ENCODE results near the gene MCOLN3. TPM values are rescaled to one million over a fixed set of nuclear protein-coding genes. Genes with fewer than 3 reads are reported as not detected.

MCOLN3 gene
- total RNA-seq, 2 donors from 2014 or later, result 0.98 to 1.1 TPM

- no peak for DNase-seq
- intact Hi-C loops (cut with DNase I), result no loop called here
- no peaks in the 10 kb centered on the region for H3K36me3 ChIP-seq
- no peak overlapping the region for H3K9ac ChIP-seq (ENCODE audit: low read depth in 2 of 2, low read length in 2 of 2)
- no peaks in the 10 kb centered on the region for H3K9me3 ChIP-seq
- no peaks in the 10 kb centered on the region for H3K4me1 ChIP-seq
- no peaks in the 10 kb centered on the region for H3K27me3 ChIP-seq
- no peak overlapping the region for H3K4me3 ChIP-seq
- H3K27ac ChIP-seq, result no peak overlapping the region
- no peak for TF ChIP-seq CTCF (IDR thresholded peaks at IDR 0.05)
Observed at GRCh38 chr1:84972377-84972987, 75.8 kb downstream of the MCOLN3 start.

GRCh38 chr1:84971957-84972356 lies 76.3 kb downstream of the MCOLN3 start:
- intact Hi-C loops (cut with DNase I), result no loop called here
- Histone ChIP-seq H3K9me3 (no peaks in the 10 kb centered on the region), H3K9ac (ENCODE audit: low read depth in 2 of 2, low read length in 2 of 2) (no peak overlapping the region), H3K4me1 (no peaks in the 10 kb centered on the region), H3K4me3 (no peak overlapping the region), H3K27me3 (no peaks in the 10 kb centered on the region), H3K36me3 (no peaks in the 10 kb centered on the region), H3K27ac (no peak overlapping the region)
- DNase-seq, result no peak
- no peak for TF ChIP-seq CTCF (IDR thresholded peaks at IDR 0.05)

DNA sequence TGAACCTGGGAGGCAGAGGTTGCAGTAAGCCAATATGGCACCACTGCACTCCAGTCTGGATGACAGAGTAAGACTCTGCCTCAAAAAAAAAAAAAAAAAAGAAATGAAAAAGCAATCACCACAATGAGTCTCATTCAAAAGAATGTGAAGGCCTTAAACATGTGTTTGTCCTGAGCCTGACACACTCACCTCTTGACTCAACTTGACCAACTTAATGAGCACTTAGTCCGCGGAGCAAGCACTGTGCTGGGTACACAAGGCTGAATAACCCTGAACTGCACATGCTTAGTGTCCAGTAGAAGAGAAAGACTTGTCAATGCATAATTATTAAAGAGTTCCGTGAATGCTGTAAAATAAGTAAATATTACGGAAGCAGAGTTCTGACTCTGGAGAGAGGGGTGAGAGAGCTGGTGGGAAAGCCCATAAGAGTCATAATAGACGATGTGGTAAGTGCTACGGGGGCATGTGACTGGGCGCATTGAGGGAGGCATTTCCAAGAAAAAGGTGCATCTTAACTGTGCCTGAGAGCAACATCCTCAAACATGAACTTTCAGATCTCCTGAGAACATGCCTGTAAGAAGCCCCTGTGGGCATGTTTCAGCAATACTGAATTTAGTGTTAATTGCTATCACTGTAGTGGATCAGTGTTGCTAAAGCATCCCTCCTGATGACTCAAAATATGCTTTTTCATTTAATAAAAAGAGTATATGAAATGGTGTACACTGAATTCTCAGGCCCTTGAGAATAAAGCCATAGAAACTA lies 78.6 kb downstream of the MCOLN3 start:
- Histone ChIP-seq H3K4me3 (no peak overlapping the region), H3K36me3 (no peaks in the 10 kb centered on the region), H3K9me3 (no peaks in the 10 kb centered on the region), H3K27ac (peak overlapping the region; percentile 32), H3K9ac (ENCODE audit: low read depth in 2 of 2, low read length in 2 of 2) (no peak overlapping the region), H3K27me3 (no peaks in the 10 kb centered on the region), H3K4me1 (no peaks in the 10 kb centered on the region)
- intact Hi-C loops (cut with DNase I), result no loop called here
- no peak for TF ChIP-seq CTCF (IDR thresholded peaks at IDR 0.05)
- no peak for DNase-seq

DNA sequence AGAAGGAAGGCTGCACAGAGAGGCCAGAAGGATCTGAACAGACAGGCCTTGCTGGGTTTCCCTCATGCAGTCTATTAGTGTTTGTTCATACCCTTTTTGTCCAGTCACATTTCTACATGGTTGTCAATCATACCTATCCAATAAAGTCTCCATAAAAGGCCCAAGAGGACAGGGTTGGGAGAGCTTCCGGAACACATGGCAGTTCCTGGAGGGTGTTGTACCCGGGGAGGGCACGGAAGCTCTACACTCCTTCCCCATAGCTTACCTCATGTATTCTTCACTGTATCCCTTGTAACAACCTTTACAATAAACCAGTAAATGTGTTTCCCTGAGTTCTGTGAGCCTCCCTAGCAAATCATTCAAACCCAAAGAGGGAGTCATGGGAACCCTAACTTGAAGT lies 79.4 kb downstream of the MCOLN3 start:
- no peaks in the 10 kb centered on the region for H3K9me3 ChIP-seq
- H3K36me3 ChIP-seq, result no peaks in the 10 kb centered on the region

GRCh38 chr1:84968101-84968500 lies 80.2 kb downstream of the MCOLN3 start:
- H3K27ac ChIP-seq, result peak overlapping the region; percentile 32
- no peaks in the 10 kb centered on the region for H3K4me1 ChIP-seq
- H3K9me3 ChIP-seq, result no peaks in the 10 kb centered on the region
- no peak overlapping the region for H3K9ac ChIP-seq (ENCODE audit: low read depth in 2 of 2, low read length in 2 of 2)
- H3K27me3 ChIP-seq, result no peaks in the 10 kb centered on the region
- no peaks in the 10 kb centered on the region for H3K36me3 ChIP-seq
- no peak for DNase-seq
- no peak overlapping the region for H3K4me3 ChIP-seq
- intact Hi-C loops (cut with DNase I), result no loop called here
- no peak for TF ChIP-seq CTCF (IDR thresholded peaks at IDR 0.05)

More for the DNA sequence above, 79.4 kb downstream of the MCOLN3 start:
- Histone ChIP-seq H3K27ac (peak overlapping the region; percentile 32), H3K27me3 (no peaks in the 10 kb centered on the region), H3K4me3 (no peak overlapping the region), H3K4me1 (no peaks in the 10 kb centered on the region), H3K9ac (ENCODE audit: low read depth in 2 of 2, low read length in 2 of 2) (no peak overlapping the region)
- intact Hi-C loops (cut with DNase I), result no loop called here
- TF ChIP-seq CTCF (IDR thresholded peaks at IDR 0.05), result no peak
- peak; percentile 47 for DNase-seq

Other genes starting within 250 kb of the MCOLN3 start
- gene LPAR3, start 155.3 kb downstream of the MCOLN3 start, total RNA-seq, result 1 to 10 TPM; 2.3 to 3.6 TPM
- gene MCOLN2, start 51.4 kb downstream of the MCOLN3 start, total RNA-seq, result 10 to 100 TPM; 15.4 to 21.6 TPM
- gene SYDE2, start 152.5 kb upstream of the MCOLN3 start, total RNA-seq, result 10 to 100 TPM in 1 of 2 donors, 1 to 10 TPM in 1; 6.5 to 14.6 TPM
- gene C1orf52, start 211.2 kb upstream of the MCOLN3 start, total RNA-seq, result 10 to 100 TPM; 11.3 to 19.9 TPM
- gene BCL10, start 228.1 kb upstream of the MCOLN3 start, total RNA-seq, result 100 to 1,000 TPM in 1 of 2 donors, 10 to 100 TPM in 1; 80.7 to 167 TPM